Ishikawa (cell line): ENCODE results near the gene TRAPPC1.
A peak's percentile ranks its signal among the peaks of the same experiment; 100 is the strongest.

Experiments used
- CEBPB ChIP-seq: IDR thresholded peaks from 2 replicates; pipeline ENCODE4 v1.6.1; 2012
- EP300 ChIP-seq: IDR thresholded peaks from 2 replicates; pipeline ENCODE4 v1.6.1; 2012; ENCODE audit warnings: borderline replicate concordance
- MAX ChIP-seq: IDR thresholded peaks from 2 replicates; pipeline ENCODE4 v1.6.1; 2012
- RAD21 ChIP-seq: IDR thresholded peaks from 2 replicates; pipeline ENCODE4 v1.6.1; 2012; ENCODE audit warnings: low read depth
- REST ChIP-seq: IDR thresholded peaks from 2 replicates; pipeline ENCODE4 v1.6.1; 2012; ENCODE audit warnings: low read depth, mild to moderate bottlenecking
- TAF1 ChIP-seq: IDR thresholded peaks from 2 replicates; pipeline ENCODE4 v1.6.1; 2012; ENCODE audit warnings: low read depth, mild to moderate bottlenecking
- TEAD4 ChIP-seq: IDR thresholded peaks from 2 replicates; pipeline ENCODE4 v1.6.1; 2012
- YY1 ChIP-seq: IDR thresholded peaks from 2 replicates; pipeline ENCODE4 v1.6.1; 2012; ENCODE audit warnings: low read depth

GRCh38 chr17:7931709-7932482 lies at the start of gene TRAPPC1, which contains the start of gene CNTROB:
- TF ChIP-seq TAF1 = peak; percentile 61
- TF ChIP-seq REST = no peak
- peak; percentile 19; the same call in 1 of the 2 replicates for TF ChIP-seq MAX
- no peak for TF ChIP-seq EP300
- TF ChIP-seq YY1 = 0 out of 2 replicates have a peak, but pooled peaks have one; percentile 13
- TF ChIP-seq RAD21 = no peak
- TF ChIP-seq TEAD4 = no peak
- no peak for TF ChIP-seq CEBPB
